Activated CD8-positive, alpha-beta memory T cell treated with anti-CD3 and anti-CD28 coated beads, Interleukin-2, amount 50 U/mL, for 4 hours (primary cell): ENCODE data around the gene NOP9.

Source experiments
- DNase-seq: peaks from one replicate; pipeline ENCODE4 v3.0.0-alpha.2; 2020

NOP9 gene, protein sequence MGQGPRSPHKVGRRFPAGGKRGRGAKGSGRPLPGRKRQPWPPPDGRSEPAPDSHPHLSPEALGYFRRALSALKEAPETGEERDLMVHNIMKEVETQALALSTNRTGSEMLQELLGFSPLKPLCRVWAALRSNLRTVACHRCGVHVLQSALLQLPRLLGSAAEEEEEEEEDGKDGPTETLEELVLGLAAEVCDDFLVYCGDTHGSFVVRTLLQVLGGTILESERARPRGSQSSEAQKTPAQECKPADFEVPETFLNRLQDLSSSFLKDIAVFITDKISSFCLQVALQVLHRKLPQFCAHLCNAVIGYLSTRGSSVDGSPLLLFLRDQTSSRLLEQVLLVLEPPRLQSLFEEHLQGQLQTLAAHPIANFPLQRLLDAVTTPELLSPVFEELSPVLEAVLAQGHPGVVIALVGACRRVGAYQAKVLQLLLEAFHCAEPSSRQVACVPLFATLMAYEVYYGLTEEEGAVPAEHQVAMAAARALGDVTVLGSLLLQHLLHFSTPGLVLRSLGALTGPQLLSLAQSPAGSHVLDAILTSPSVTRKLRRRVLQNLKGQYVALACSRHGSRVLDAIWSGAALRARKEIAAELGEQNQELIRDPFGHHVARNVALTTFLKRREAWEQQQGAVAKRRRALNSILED

DNA sequence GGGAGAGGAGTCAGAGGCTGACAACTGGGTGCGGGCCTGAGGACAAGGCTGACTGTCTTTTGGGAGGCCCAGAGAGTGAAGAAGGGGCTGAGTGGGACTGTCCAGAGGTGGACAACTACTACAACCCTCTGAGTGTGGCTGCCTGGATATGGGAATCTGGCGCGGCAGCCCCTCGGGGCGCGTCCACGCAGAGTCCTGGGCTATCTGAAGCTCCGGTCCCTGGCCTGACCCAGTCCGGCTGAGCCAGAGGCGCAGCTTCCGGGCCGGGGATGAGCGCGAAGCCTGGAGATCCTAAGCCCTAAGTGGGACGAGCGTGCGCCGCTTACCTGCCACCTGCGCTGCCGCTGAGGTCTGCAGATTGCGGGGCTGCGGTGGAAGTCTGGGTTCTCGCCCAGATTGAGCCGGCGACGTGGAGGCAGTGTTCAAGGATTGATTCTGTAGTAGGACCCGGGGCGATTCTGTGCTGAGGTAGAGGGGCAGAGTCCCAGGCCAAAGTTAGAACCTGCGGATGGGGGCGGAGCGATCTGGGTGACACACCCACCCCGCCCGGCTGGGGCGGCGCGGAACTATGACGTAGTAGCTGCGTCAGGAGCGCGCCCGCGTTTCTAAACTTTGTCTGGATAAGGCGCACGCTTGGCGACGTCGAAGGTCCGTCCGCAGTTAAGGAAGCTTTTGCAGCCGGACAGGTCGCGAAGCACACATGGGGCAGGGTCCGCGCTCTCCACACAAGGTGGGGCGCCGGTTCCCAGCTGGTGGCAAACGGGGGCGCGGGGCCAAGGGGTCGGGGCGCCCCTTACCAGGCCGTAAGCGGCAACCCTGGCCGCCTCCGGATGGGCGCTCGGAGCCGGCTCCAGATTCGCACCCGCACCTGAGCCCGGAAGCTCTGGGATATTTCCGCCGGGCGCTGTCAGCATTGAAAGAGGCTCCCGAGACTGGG is at the start of gene NOP9, which contains the start of gene DHRS1:
NOP9 (plus strand) TSS at position 596 of the 937 bp plus-strand sequence; CDS start at position 701, 105 bp downstream.
DHRS1 (minus strand) TSS at position 526 of the 937 bp plus-strand sequence. CDS start 674 bp downstream, outside the sequence.
- peak; percentile 95 for DNase-seq

DNA sequence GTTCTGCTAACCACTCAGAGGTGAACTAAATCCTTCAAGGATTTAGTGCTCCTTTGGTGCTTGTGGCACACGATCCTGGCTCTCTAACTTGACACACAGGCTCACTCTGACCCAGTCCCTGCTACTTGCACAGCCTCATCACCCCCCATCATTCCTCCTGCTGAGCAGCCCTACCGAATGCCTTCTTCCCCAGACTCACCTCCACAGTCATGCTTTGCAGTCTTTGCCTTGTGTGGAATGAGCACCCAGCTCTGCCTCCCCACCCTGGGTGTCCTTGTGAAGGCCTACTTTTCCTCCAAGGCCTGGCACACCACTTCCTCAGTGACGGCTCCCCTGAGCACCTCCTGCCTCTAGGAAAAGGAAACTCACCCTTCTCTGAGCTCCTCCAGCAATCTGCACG is 49.3 kb upstream of the NOP9 start:
- DNase-seq: no peak

DNA sequence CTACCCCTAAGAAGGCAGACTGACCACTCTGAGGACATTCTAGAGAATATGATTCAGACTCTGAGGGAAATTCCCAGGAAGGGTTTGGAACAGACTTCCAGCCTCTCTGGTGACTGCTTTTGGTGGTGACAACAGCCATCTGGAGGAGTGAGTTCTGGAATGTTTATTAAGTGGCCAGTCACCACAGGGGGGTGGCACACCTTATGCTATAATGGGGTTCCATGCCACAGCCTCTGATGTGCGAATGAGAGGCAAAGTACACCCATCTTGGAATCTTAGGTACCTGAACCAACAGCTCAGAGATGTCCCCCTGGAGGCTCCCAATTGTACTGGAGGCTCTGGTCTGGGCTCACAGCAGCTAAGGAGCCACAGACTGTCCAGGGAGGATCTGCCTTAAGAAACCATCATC is 47.8 kb upstream of the NOP9 start:
- no peak for DNase-seq

DNA sequence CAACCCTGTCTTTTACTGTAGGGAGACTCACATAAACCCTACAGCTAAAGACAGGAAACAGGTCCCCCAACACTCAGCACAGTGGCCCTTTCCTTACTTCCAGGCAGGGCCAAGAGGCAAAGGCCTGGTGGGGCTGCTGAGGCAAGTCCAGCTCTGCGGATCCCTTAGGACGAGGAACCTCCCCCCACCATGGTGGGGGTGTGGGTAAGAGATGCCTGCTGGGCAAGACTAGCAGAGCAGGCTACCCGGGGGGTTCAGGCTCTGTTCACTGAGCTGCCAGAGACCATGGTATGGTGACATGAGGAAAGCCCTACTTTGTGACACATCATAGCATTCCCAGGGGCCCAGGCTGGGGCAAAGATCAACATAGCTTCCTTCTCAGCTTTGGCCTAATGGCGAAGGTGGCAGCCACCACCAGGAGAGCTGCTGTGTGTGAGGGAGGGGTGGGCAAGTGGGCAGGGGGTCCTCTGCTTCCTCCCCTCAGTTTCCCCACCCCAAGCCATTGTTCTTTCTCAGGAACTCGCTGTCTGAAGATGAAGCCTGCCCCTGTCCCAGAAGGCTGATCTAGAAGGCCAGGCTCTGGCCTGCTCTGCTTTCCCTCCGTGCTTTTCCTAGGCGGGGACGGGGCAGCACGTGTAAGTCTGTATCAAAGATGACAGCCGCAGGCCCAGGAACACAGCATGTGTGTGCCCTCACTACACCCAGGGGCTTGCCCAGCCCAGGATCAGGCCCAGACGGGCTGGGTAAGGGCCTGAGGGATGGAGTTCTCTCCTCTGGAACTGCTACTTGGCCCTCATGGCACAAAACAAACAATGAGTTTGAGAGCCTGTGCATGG is 47.1 kb upstream of the NOP9 start:
- no peak for DNase-seq

DNA sequence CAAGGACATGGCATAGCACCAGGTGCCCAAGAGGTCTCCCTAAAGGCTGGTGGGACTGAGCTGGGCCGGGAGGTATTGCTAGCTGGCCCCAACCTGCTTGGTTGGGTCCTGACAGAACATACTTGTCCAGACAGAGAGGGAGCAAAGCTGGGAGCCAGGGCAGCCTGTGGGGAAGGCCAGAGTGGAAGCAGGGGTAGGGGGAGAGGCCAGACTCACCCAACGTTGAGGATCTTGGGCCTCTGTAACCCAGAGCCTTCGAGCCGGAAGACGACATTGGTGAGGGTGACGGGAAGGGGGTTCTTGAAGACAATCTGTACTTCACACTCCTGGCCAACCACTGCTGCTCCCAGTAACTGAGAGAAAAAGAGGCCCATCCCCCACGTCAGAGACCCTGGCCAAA is 45.7 kb upstream of the NOP9 start:
- no peak for DNase-seq

DNA sequence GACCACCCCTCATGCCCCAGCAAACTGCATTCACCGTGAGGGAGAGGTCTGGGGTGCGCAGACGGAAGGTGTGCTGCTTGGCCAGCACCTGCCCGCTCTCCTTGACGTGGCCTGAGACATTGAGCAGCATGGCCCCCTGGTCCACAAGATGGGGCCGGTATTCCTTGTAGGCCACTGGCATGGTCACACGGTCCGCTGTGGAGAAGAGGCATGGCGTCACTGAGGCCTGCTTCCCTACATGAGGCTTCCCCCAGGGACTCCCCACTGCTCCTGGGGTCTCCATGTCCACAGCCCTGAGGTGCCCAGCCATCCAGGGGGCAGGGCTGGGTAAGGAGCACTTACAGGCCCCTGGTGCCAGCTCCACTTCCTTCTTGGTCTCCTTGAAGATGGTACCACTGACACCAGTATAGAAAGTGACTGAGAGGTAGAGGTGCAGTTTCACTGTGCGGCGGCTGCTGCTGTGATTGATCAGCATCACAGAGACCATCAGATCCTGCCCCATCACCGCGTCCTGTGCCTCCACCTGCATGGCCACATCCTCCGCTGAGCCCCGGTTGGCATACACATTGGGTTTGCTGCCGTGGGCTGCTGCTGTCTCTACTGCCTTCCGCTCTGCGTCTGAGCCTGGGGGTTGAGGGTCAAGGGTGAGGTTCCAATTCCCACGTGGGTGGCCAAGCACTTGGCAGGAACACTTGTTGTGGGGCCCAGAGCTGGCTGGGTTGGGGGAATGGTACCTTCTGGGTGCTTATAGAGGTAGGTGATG is 44.8 kb upstream of the NOP9 start:
- DNase-seq: no peak

DNA sequence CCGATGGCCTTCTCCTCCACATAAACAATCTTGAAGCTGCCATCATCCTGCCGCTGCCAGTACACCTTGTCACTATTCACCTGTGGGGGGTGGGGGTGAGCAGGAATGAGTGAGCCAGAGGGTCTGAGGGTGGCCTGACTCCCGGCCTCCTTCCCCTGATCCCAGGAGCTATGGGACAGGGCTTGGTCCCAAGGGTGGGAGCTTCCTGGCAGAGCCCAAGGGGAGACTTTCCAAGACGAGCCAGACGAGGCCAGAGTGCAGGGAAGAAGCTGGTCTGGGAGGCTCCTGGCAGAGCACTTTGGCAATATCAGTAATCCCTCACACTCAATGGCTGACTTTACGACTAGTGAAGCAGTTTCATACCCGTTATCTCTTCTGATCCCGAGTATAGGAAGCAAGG is 44.2 kb upstream of the NOP9 start:
- DNase-seq: no peak

DNA sequence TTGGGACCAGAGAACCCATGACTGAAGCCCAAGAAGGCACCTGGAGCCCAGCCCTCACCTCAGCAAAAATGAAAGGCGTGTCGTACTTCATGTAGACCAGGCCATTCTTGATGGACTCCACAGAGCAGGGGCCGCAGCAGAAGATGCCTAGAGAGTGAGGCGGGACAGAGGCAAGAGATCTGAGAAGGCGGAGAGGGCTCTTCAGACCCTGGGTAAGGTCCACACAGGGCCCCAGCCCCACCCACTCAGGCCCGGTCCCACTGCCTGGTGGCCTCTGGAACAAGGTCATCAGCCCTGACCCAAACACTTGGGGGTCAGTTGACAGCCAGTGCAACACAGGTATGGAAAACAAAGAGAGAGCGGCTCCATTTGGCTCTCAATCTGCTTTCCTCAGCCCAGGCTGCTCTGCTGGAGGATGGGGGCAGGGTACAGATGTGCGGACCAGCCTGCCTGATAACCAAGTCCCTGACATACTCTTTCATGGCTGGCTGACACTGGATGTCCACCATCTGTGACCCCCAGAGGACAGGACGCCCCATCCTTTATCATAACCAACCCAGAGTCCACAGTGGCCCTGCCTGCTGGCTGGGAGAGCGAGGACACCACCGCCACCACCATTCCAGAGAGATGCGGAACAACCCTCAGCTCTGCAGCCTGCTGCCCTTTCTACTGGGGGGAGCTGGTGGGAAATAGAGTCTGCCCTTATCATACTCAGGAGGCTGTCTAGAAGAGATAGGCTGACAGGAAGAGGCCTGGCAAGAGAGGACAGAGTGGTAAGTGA is 43.5 kb upstream of the NOP9 start:
- no peak for DNase-seq

DNA sequence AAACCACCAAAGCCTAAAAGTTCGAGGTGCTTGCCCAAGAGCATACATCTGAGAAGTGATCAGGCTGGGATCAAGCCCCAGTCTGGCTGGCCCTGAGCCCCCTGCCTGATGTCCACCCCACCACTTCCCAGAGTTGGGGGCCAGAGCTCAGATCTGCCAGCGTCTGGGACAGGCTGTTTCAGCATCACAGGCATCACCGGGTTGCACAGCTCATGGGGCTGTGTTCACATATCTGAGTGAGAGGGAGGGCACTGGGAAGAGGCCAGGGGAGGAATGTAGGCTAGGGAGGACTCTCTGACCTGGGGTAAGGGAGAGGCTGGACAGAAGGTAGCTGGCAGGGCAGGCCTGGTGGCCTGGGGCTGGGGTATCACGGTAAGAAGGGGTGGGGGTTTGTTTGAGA is 42.7 kb upstream of the NOP9 start:
- DNase-seq: no peak

DNA sequence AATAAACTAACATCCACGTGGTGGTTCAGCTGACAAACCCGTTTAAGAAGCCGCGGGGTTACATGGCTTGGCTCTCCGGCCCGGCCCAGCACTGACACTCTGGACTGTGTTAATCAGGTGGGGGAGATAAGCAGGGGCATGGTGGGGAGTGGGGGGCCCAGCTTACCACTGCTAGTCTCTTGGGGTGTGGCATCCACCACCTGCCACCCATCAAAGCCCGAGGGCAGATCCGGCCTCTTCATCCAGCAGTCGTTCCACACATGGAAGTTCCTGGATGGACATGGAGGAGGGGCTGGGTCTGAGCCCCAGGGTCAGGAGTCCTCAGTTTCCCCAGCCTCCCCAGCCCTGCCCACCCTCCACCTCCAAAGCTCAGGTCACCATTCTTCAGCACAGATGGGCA is 41.5 kb upstream of the NOP9 start:
- no peak for DNase-seq

DNA sequence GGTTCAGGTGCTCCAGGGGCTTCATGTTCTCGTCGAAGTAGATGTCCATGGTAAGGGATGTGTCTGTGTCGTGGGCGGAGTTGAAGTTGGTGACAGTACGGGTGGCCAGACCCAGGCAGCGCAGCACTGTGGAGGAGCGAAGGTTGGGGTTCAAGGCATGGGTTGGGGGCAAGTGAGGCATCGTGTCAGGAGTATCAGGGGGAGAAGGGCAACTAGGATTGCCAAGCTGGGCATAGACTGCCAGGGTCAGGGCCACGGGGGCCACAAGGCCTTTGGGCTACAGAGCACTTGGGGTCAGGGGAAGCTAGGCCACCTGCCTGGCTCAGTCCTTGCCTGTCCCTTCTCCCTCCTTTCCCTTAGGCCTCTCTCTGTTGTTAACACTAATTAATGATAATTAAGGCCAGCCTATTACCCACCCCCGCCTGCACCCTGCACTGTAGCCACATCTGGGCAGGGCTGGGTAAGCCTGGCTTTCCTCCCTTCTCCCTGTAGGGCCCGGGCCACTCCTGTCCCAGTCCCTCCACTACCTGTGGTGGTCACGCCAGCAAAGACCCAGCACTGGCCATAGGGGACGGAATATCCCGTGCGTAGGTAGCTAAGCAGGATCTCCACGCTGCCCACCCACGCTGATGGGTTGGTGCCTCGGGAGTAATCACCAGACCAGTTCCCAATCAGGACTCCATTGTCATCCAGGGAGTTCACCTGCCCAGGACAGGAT is 40.9 kb upstream of the NOP9 start:
- no peak for DNase-seq

DNA sequence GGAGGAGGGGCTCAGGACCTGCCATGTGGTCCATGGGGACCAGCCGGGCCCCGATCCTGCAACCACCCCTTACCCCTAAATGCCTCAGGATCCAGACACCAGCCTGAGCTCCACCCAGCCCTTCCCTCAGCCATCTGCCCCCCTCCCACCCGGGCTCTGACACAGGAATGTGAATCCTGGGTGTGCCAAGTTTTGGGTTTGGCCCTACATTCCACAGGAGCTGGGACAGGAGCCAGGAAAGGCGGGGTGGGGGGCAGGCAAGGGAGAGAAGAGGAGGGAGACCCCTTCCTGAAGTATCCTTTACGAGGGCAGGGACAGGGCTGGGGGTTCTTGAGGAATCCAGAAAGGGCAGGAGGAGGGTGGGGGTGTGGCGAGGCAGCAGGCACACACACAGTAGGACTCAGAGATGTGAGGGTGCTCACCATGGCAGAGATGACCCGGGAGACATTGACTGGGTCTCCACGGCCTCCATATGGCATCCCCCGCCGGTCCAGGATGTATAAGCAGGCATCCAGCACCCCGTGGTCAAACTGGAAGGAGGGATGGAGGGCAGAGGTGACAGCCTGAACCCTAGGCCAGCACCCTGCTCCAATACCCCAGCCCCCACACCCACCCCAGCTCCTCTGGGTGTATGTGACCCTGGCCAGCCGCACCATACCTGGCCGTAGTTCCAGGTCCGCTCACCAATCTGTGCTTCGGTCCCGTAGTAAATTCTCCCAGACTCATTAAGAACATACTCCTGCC is 40.2 kb upstream of the NOP9 start:
- DNase-seq: no peak

DNA sequence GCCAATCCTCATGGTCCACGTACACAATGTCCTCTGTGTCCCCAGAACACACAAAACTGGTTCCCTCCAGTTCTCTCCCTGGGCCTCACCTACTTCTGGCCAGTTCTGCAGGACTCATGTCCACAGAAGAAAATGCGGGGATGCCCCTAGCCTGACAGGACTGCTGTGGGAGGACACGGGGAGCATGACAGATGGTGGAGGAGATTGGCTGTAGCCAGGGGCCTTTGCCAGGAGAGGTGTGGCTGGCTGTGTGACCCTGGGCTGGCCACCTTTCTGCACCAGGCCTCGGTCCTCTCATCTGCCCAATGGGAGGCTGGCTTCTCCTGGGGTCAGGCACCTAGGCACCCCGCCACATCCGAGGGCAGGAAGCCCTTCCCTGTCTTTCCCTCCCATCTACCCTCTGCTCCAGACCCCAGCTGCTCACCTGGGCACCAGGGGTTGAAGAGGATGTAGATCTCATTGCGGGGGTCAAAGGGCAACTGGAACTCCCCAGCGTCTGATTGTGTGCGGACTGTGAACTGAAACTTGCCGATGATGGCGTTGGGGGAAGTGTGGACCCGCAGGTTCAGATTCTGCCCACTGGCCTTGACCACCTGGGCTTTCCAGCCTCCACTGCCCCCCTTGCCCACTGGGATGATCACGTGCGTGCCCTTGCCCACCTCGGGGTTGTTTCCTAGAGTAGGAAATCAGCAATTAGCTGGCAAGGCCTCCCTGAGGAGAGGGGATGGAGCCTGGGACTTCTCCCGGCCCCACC is 39.4 kb upstream of the NOP9 start:
- no peak for DNase-seq

DNA sequence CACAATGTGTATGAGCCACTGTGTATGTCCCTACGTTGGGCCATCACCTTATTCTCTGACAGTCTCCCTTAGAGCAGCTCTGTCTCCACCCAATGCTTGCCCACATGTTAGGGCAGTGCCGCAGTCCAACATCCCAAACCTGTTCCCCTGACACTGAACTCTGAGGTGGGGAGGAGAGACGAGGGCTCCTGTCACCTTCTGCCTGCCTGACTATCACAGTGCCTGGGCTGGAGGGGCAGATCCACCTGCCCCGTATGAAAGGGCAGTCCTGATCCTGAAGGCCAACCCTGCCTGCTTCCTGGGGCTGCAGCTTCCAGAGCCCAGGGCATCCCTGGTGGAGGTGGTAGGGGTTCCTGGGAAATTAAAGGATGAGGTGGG is 38.9 kb upstream of the NOP9 start:
- no peak for DNase-seq

DNA sequence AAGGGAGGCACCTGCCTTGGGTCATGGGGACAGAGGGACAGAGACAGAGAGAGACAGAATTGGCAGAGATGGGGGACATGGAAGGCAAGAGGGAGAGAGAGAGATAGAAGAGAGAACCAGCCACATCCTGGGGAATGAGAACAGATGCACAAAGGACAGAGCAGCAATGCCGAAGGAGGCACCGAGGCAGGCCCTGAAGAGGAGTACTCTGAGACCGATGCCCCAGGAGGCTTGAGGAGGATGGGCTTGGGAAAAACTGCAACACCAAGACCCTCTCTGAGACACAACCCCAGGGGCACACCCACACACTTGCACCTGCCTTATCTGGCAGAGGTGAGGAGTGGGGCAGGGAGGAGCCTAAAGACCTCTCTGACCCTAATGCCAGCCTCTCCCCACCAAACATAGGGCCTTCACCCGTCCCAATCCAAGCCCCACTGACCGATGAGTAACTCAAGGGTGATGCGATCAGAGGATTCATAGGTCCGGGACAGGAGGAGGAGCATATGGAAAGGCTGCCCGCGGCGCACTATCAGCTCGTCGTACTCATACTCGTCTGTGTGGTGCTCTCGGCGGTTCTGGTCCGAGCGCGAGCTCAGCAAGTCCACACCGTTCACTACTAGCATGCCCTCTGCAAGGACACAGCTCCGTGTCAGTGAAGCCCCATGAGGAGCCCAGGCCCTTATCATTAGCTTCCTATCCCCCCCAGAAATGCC is 38.2 kb upstream of the NOP9 start:
- no peak for DNase-seq

DNA sequence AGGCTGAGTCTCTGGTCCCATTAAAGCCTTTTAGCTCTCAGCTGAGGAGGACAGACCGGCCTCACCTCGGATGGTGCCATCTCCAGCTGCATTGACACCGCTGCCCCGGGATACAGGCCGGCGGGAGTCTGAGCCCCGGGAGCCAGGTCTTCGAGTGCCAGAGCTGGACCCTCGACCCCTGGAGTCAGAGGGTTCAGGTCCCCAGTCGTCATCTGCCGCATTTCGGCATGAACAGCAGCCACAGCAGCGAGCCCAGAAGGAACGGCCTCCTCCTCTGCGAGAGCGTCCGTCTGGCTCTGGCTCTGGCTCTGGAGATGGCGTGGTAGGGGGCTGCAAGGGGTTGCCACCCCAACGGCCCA is 37.7 kb upstream of the NOP9 start:
- no peak for DNase-seq

DNA sequence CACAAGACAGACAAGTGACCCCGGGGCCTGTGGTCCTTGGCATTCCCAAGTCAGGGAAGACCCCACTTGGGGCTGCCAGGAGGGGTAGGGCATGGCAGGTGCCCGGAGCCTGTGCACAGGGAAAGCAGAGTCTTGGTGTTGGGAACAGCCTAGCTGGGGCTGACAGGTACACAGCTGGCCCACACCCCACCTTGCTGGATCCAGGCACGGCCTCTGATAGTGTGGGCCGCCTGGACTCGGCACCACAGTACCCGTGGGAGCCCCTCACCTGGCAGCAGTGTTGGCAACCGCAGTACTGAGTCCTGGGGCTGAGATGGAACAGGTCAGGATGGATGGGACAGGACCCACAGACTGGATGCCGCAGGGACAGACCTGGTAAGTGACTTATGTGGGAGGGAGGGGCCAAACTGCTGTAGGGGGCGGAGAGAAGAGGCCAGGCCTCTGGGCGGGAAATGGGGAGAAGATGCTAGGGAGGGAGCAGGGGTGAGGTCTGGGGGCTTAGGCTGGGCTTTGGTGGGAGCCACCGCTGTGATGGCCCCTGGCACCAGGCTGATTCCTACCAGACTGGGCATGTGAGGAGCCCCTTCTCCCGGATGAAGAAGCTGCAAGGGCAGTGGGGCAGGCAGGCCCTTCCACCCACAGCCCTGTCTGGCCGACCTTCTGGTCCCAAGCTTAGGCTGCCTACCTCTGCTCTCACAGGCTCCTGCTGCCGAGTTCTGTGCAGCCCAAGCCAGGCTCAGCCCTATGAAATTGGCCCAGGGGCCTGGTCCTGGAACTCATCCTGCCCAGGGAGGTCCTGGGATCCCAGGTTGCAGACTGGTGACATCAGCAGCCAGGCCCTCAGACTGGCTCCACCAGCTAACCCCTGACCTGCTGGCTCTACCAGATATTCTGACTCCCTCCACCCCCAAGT is 36.6 kb upstream of the NOP9 start, which contains the start of gene TGM1:
TGM1 (minus strand) TSS at position 357 of the 913 bp plus-strand sequence. CDS start 825 bp downstream, outside the sequence.
- no peak for DNase-seq
